ENCODE measurements around the gene TSFM.

Gene TSFM

GRCh38 chr12:57754411-57755193 is 28.0 kb upstream of the TSFM start, which contains the start of gene MARCHF9:
TSS of gene MARCHF9 (plus strand) at chr12:57755103. CDS start at chr12:57755529, 426 bp downstream.
- Mint-ChIP-seq H3K4me3 (peak within 1 kb of the TSS; percentile 80), H3K4me1 (peaks cover 61% of the 10 kb centered on the region), H3K27me3 (peaks cover 3% of the 10 kb centered on the region), H3K36me3 (ENCODE audit: low read depth) (peaks cover 29% of the 10 kb centered on the region), H3K27ac (peak within 1 kb of the TSS; percentile 21), H3K9me3 (no peaks in the 10 kb centered on the region)
- peak; percentile 53 for ATAC-seq
- DNase-seq = peak; percentile 84

- Mint-ChIP-seq H3K27ac (no peak overlapping the region), H3K36me3 (ENCODE audit: low read depth) (peaks cover 29% of the 10 kb centered on the region), H3K27me3 (peaks cover 3% of the 10 kb centered on the region), H3K9me3 (no peaks in the 10 kb centered on the region), H3K4me1 (peaks cover 64% of the 10 kb centered on the region), H3K4me3 (no peak overlapping the region)
- DNase-seq (no peak), ATAC-seq (no peak)
Observed at GRCh38 chr12:57755194-57755453, 27.5 kb upstream of the TSFM start.

GRCh38 chr12:57755454-57756372 is 26.9 kb upstream of the TSFM start:
- H3K4me1 Mint-ChIP-seq = peaks cover 59% of the 10 kb centered on the region
- peak overlapping the region; percentile 65 for H3K27ac Mint-ChIP-seq
- peaks cover 23% of the 10 kb centered on the region for H3K36me3 Mint-ChIP-seq (ENCODE audit: low read depth)
- no peaks in the 10 kb centered on the region for H3K9me3 Mint-ChIP-seq
- no peak for ATAC-seq
- H3K27me3 Mint-ChIP-seq = peaks cover 3% of the 10 kb centered on the region
- no peak for DNase-seq
- H3K4me3 Mint-ChIP-seq = peak overlapping the region; percentile 79

GRCh38 chr12:57756406-57757341 is 25.9 kb upstream of the TSFM start:
- Mint-ChIP-seq H3K4me3 (peak overlapping the region; percentile 79), H3K4me1 (peaks cover 50% of the 10 kb centered on the region), H3K27ac (peak overlapping the region; percentile 65), H3K9me3 (no peaks in the 10 kb centered on the region), H3K27me3 (peaks cover 3% of the 10 kb centered on the region), H3K36me3 (ENCODE audit: low read depth) (peaks cover 18% of the 10 kb centered on the region)
- peak; percentile 79 for DNase-seq
- ATAC-seq = peak; percentile 48

- Mint-ChIP-seq H3K4me1 (peaks cover 41% of the 10 kb centered on the region), H3K9me3 (no peaks in the 10 kb centered on the region), H3K36me3 (ENCODE audit: low read depth) (peaks cover 19% of the 10 kb centered on the region), H3K27me3 (no peaks in the 10 kb centered on the region), H3K4me3 (no peak overlapping the region), H3K27ac (no peak overlapping the region)
- ATAC-seq (no peak), DNase-seq (no peak)
Observed at GRCh38 chr12:57757771-57758170, 24.8 kb upstream of the TSFM start.

GRCh38 chr12:57758552-57759359 is 23.8 kb upstream of the TSFM start:
- Mint-ChIP-seq H3K9me3 (no peaks in the 10 kb centered on the region), H3K27me3 (no peaks in the 10 kb centered on the region), H3K4me3 (no peak overlapping the region), H3K36me3 (ENCODE audit: low read depth) (peaks cover 28% of the 10 kb centered on the region), H3K4me1 (peaks cover 34% of the 10 kb centered on the region), H3K27ac (no peak overlapping the region)
- ATAC-seq = no peak
- DNase-seq = no peak

GRCh38 chr12:57759360-57759980 is 23.1 kb upstream of the TSFM start:
- H3K36me3 Mint-ChIP-seq (ENCODE audit: low read depth) = peaks cover 35% of the 10 kb centered on the region
- H3K4me1 Mint-ChIP-seq = peaks cover 34% of the 10 kb centered on the region
- no peak for DNase-seq
- ATAC-seq = peak; percentile 24
- H3K27me3 Mint-ChIP-seq = no peaks in the 10 kb centered on the region
- H3K27ac Mint-ChIP-seq = no peak overlapping the region
- no peak overlapping the region for H3K4me3 Mint-ChIP-seq
- no peaks in the 10 kb centered on the region for H3K9me3 Mint-ChIP-seq

GRCh38 chr12:57760347-57760982 is 22.1 kb upstream of the TSFM start:
- H3K27me3 Mint-ChIP-seq = peaks cover 1% of the 10 kb centered on the region
- H3K36me3 Mint-ChIP-seq (ENCODE audit: low read depth) = peaks cover 39% of the 10 kb centered on the region
- peaks cover 39% of the 10 kb centered on the region for H3K4me1 Mint-ChIP-seq
- ATAC-seq (no peak), DNase-seq (no peak)
- no peak overlapping the region for H3K27ac Mint-ChIP-seq
- no peaks in the 10 kb centered on the region for H3K9me3 Mint-ChIP-seq
- H3K4me3 Mint-ChIP-seq = no peak overlapping the region

GRCh38 chr12:57761391-57761998 is 21.1 kb upstream of the TSFM start:
- ATAC-seq = no peak
- Mint-ChIP-seq H3K27me3 (peaks cover 5% of the 10 kb centered on the region), H3K4me3 (no peak overlapping the region), H3K4me1 (peaks cover 42% of the 10 kb centered on the region), H3K36me3 (ENCODE audit: low read depth) (peaks cover 39% of the 10 kb centered on the region), H3K9me3 (no peaks in the 10 kb centered on the region), H3K27ac (no peak overlapping the region)
- no peak for DNase-seq

- DNase-seq (no peak), ATAC-seq (no peak)
- no peaks in the 10 kb centered on the region for H3K9me3 Mint-ChIP-seq
- H3K36me3 Mint-ChIP-seq (ENCODE audit: low read depth) = peaks cover 39% of the 10 kb centered on the region
- H3K27me3 Mint-ChIP-seq = peaks cover 7% of the 10 kb centered on the region
- no peak overlapping the region for H3K4me3 Mint-ChIP-seq
- no peak overlapping the region for H3K27ac Mint-ChIP-seq
- H3K4me1 Mint-ChIP-seq = peaks cover 45% of the 10 kb centered on the region
Observed at GRCh38 chr12:57762463-57762862, 20.1 kb upstream of the TSFM start.

GRCh38 chr12:57763881-57764661 is 18.5 kb upstream of the TSFM start:
- Mint-ChIP-seq H3K4me1 (peaks cover 46% of the 10 kb centered on the region), H3K36me3 (ENCODE audit: low read depth) (peaks cover 43% of the 10 kb centered on the region), H3K27ac (peak overlapping the region; percentile 85), H3K27me3 (peaks cover 7% of the 10 kb centered on the region), H3K4me3 (peak overlapping the region; percentile 87), H3K9me3 (no peaks in the 10 kb centered on the region)
- no peak for DNase-seq
- no peak for ATAC-seq

- H3K27me3 Mint-ChIP-seq = peaks cover 7% of the 10 kb centered on the region
- DNase-seq (no peak), ATAC-seq (no peak)
- peaks cover 43% of the 10 kb centered on the region for H3K36me3 Mint-ChIP-seq (ENCODE audit: low read depth)
- H3K4me1 Mint-ChIP-seq = peaks cover 41% of the 10 kb centered on the region
- peak overlapping the region; percentile 87 for H3K4me3 Mint-ChIP-seq
- H3K9me3 Mint-ChIP-seq = no peaks in the 10 kb centered on the region
- peak overlapping the region; percentile 85 for H3K27ac Mint-ChIP-seq
Observed at GRCh38 chr12:57764662-57765002, 18.0 kb upstream of the TSFM start.
